HepG2 (cell line): ENCODE results near the gene CDKN1A. TPM values are rescaled to one million over a fixed set of nuclear protein-coding genes. Genes with fewer than 3 reads are reported as not detected.

Source experiments
- JUN ChIP-seq: sonication (generic); formaldehyde crosslinking; IDR thresholded peaks from 2 replicates; pipeline ENCODE4 v1.4.0; 2020; ENCODE audit warnings: mild to moderate bottlenecking, missing genetic modification reagents
- KDM4B ChIP-seq: sonication (generic); formaldehyde crosslinking; IDR thresholded peaks from 2 replicates; pipeline ENCODE4 v1.4.0; 2020; ENCODE audit warnings: missing genetic modification reagents
- LCORL ChIP-seq, 2 experiments: fragments of 450-650 bp in 1 of 2; sonication (generic) in 1 of 2; formaldehyde crosslinking in 1 of 2; IDR thresholded peaks; 2 replicates each; pipeline versions ENCODE4 v1.5.0 to v1.6.1; 2017 to 2020; ENCODE audit warnings: antibody characterized with exemption in 1 of 2, missing genetic modification reagents in 1 of 2
- NCOA1 ChIP-seq: sonication (generic); formaldehyde crosslinking; IDR thresholded peaks from 2 replicates; pipeline ENCODE4 v1.9.0; 2021; ENCODE audit warnings: missing genetic modification reagents
- ZBTB7B ChIP-seq: sonication (generic); formaldehyde crosslinking; IDR thresholded peaks from 2 replicates; pipeline ENCODE4 v1.4.0; 2020; ENCODE audit warnings: missing genetic modification reagents
- ZNF20 ChIP-seq: sonication (generic); formaldehyde crosslinking; IDR thresholded peaks from 2 replicates; pipeline ENCODE4 v1.4.0; 2020; ENCODE audit warnings: mild to moderate bottlenecking, moderate library complexity, missing genetic modification reagents
- polyA plus RNA-seq, 8 experiments: library from polyadenylated mRNA; depleted of rRNA in 3 of 8; stranded (reverse) in 7 of 8; unstranded in 1 of 8; fragments of >200 nt; fragmentation: Illumina TruSeq in 4 of 8; extraction: Trizol in 4 of 8; gene quantifications; 2 replicates each; pipeline versions ENCODE4 v1.2.1 to v1.2.3, GENCODE V29; 2011 to 2016; ENCODE audit warnings: low read depth in 4 of 8, missing spikeins in 1 of 8, mixed read lengths in 1 of 8; ENCODE audit not compliant: insufficient read depth in 1 of 8
- total RNA-seq, 5 experiments: library from RNA; depleted of rRNA; stranded (reverse); fragments of >200 nt; fragmentation: Illumina TruSeq; extraction: Trizol; gene quantifications; 2 replicates each; pipeline ENCODE4 v1.2.3, GENCODE V29; 2016; ENCODE audit warnings: low read depth in 1 of 5
- TF ChIP-seq, protein P1 (sequence below), 2 experiments: fragments of 450-650 bp in 1 of 2; sonication (generic) in 1 of 2; formaldehyde crosslinking in 1 of 2; IDR thresholded peaks; 2 replicates each; pipeline versions ENCODE4 v1.6.1 to v1.8.0; 2016 to 2022; ENCODE audit warnings: antibody characterized with exemption in 1 of 2, mild to moderate bottlenecking in 1 of 2, missing genetic modification reagents in 1 of 2
- TF ChIP-seq, protein P2 (sequence below): sonication (generic); formaldehyde crosslinking; IDR thresholded peaks from 2 replicates; pipeline ENCODE4 v1.5.0; 2020; ENCODE audit warnings: mild to moderate bottlenecking, missing genetic modification reagents, borderline replicate concordance
- TF ChIP-seq, protein P3 (sequence below): sonication (generic); formaldehyde crosslinking; IDR thresholded peaks from 2 replicates; pipeline ENCODE4 v1.8.0; 2022; ENCODE audit warnings: mild to moderate bottlenecking, missing genetic modification reagents, borderline replicate concordance

The CDKN1A gene
- total and polyA plus RNA-seq, 2 of the 13 experiments (the other 11 are each of a cell fraction or from before 2014, with no cell fraction given), result 60.7 to 92.1 TPM

DNA sequence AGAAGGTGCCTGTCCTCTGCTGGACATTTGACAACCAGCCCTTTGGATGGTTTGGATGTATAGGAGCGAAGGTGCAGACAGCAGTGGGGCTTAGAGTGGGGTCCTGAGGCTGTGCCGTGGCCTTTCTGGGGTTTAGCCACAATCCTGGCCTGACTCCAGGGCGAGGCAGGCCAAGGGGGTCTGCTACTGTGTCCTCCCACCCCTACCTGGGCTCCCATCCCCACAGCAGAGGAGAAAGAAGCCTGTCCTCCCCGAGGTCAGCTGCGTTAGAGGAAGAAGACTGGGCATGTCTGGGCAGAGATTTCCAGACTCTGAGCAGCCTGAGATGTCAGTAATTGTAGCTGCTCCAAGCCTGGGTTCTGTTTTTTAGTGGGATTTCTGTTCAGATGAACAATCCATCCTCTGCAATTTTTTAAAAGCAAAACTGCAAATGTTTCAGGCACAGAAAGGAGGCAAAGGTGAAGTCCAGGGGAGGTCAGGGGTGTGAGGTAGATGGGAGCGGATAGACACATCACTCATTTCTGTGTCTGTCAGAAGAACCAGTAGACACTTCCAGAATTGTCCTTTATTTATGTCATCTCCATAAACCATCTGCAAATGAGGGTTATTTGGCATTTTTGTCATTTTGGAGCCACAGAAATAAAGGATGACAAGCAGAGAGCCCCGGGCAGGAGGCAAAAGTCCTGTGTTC, 1.3 kb upstream of the CDKN1A start (continued):
- peak; percentile 59; the same call in 1 of the 2 replicates for TF ChIP-seq ZBTB7B (CRISPR knock-in tag)
- no peak for TF ChIP-seq LCORL (IDR thresholded peaks at IDR 0.05)
- peak; percentile 69; the same call in 1 of the 2 replicates for TF ChIP-seq LCORL (CRISPR knock-in tag; IDR thresholded peaks at IDR 0.05)
- TF ChIP-seq ZNF20 (CRISPR knock-in tag), result no peak
- TF ChIP-seq, protein P1, sequence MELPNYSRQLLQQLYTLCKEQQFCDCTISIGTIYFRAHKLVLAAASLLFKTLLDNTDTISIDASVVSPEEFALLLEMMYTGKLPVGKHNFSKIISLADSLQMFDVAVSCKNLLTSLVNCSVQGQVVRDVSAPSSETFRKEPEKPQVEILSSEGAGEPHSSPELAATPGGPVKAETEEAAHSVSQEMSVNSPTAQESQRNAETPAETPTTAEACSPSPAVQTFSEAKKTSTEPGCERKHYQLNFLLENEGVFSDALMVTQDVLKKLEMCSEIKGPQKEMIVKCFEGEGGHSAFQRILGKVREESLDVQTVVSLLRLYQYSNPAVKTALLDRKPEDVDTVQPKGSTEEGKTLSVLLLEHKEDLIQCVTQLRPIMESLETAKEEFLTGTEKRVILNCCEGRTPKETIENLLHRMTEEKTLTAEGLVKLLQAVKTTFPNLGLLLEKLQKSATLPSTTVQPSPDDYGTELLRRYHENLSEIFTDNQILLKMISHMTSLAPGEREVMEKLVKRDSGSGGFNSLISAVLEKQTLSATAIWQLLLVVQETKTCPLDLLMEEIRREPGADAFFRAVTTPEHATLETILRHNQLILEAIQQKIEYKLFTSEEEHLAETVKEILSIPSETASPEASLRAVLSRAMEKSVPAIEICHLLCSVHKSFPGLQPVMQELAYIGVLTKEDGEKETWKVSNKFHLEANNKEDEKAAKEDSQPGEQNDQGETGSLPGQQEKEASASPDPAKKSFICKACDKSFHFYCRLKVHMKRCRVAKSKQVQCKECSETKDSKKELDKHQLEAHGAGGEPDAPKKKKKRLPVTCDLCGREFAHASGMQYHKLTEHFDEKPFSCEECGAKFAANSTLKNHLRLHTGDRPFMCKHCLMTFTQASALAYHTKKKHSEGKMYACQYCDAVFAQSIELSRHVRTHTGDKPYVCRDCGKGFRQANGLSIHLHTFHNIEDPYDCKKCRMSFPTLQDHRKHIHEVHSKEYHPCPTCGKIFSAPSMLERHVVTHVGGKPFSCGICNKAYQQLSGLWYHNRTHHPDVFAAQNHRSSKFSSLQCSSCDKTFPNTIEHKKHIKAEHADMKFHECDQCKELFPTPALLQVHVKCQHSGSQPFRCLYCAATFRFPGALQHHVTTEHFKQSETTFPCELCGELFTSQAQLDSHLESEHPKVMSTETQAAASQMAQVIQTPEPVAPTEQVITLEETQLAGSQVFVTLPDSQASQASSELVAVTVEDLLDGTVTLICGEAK (IDR thresholded peaks at IDR 0.05), result no peak
- TF ChIP-seq, protein P1 (CRISPR knock-in tag; IDR thresholded peaks at IDR 0.05), result no peak
- TF ChIP-seq JUN, result peak; percentile 23; the same call in 1 of the 2 replicates
- 0 out of 2 replicates have a peak, but pooled peaks have one; percentile 29 for TF ChIP-seq NCOA1 (CRISPR knock-in tag)
- TF ChIP-seq, protein P2, sequence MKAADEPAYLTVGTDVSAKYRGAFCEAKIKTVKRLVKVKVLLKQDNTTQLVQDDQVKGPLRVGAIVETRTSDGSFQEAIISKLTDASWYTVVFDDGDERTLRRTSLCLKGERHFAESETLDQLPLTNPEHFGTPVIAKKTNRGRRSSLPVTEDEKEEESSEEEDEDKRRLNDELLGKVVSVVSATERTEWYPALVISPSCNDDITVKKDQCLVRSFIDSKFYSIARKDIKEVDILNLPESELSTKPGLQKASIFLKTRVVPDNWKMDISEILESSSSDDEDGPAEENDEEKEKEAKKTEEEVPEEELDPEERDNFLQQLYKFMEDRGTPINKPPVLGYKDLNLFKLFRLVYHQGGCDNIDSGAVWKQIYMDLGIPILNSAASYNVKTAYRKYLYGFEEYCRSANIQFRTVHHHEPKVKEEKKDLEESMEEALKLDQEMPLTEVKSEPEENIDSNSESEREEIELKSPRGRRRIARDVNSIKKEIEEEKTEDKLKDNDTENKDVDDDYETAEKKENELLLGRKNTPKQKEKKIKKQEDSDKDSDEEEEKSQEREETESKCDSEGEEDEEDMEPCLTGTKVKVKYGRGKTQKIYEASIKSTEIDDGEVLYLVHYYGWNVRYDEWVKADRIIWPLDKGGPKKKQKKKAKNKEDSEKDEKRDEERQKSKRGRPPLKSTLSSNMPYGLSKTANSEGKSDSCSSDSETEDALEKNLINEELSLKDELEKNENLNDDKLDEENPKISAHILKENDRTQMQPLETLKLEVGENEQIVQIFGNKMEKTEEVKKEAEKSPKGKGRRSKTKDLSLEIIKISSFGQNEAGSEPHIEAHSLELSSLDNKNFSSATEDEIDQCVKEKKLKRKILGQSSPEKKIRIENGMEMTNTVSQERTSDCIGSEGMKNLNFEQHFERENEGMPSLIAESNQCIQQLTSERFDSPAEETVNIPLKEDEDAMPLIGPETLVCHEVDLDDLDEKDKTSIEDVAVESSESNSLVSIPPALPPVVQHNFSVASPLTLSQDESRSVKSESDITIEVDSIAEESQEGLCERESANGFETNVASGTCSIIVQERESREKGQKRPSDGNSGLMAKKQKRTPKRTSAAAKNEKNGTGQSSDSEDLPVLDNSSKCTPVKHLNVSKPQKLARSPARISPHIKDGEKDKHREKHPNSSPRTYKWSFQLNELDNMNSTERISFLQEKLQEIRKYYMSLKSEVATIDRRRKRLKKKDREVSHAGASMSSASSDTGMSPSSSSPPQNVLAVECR (CRISPR knock-in tag), result peak; percentile 22; the same call in 1 of the 2 replicates
- 0 out of 2 replicates have a peak, but pooled peaks have one; percentile 23 for TF ChIP-seq KDM4B (CRISPR knock-in tag)
- TF ChIP-seq, protein P3, sequence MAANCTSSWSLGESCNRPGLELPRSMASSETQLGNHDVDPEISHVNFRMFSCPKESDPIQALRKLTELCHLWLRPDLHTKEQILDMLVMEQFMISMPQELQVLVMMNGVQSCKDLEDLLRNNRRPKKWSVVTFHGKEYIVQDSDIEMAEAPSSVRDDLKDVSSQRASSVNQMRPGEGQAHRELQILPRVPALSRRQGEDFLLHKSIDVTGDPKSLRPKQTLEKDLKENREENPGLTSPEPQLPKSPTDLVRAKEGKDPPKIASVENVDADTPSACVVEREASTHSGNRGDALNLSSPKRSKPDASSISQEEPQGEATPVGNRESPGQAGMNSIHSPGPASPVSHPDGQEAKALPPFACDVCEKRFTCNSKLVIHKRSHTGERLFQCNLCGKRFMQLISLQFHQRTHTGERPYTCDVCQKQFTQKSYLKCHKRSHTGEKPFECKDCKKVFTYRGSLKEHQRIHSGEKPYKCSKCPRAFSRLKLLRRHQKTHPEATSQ, result peak; percentile 29; the same call in 1 of the 2 replicates
